ENCODE results near the gene ANKRD55.
A peak's percentile ranks its signal among the peaks of the same experiment; 100 is the strongest.

Gene ANKRD55

GRCh38 chr5:56092115-56092514 lies 141.0 kb downstream of the ANKRD55 start:
- TF ChIP-seq CTCF (conservative IDR thresholded peaks at IDR 0.05; ENCODE audit: low read length), result no peak
- no peak overlapping the region for H3K4me3 ChIP-seq (ENCODE audit: low read length)
- no peak for DNase-seq (ENCODE audit: low read depth)

GRCh38 chr5:56091664-56092063 lies 141.5 kb downstream of the ANKRD55 start:
- no peak for TF ChIP-seq CTCF (conservative IDR thresholded peaks at IDR 0.05; ENCODE audit: low read length)
- no peak overlapping the region for H3K4me3 ChIP-seq (ENCODE audit: low read length)
- no peak for DNase-seq (ENCODE audit: low read depth)

- H3K4me3 ChIP-seq (ENCODE audit: low read length), result no peak overlapping the region
- no peak for TF ChIP-seq CTCF (conservative IDR thresholded peaks at IDR 0.05; ENCODE audit: low read length)
- no peak for DNase-seq (ENCODE audit: low read depth)
Measured at GRCh38 chr5:56090793-56091460, 142.2 kb downstream of the ANKRD55 start.

GRCh38 chr5:56088967-56089829 lies 143.9 kb downstream of the ANKRD55 start:
- peak; percentile 87 for DNase-seq (ENCODE audit: low read depth)
- no peak for TF ChIP-seq CTCF (conservative IDR thresholded peaks at IDR 0.05; ENCODE audit: low read length)
- no peak overlapping the region for H3K4me3 ChIP-seq (ENCODE audit: low read length)

GRCh38 chr5:56088431-56088949 lies 144.6 kb downstream of the ANKRD55 start:
- no peak overlapping the region for H3K4me3 ChIP-seq (ENCODE audit: low read length)
- peak; percentile 28 for DNase-seq (ENCODE audit: low read depth)
- TF ChIP-seq CTCF (conservative IDR thresholded peaks at IDR 0.05; ENCODE audit: low read length), result no peak

- DNase-seq (ENCODE audit: low read depth), result no peak
- TF ChIP-seq CTCF (conservative IDR thresholded peaks at IDR 0.05; ENCODE audit: low read length), result no peak
- no peak overlapping the region for H3K4me3 ChIP-seq (ENCODE audit: low read length)
Measured at GRCh38 chr5:56085193-56085592, 147.9 kb downstream of the ANKRD55 start.
